GM23338 (cell line): ENCODE results near the gene TNFSF13B. TPM values are rescaled to one million over a fixed set of nuclear protein-coding genes. Genes with fewer than 3 reads are reported as not detected.
A peak's percentile ranks its signal among the peaks of the same experiment; 100 is the strongest.

Experiments
- ATAC-seq: fragments of 200-7000 bp; cut with Tn5 transposase; 3 replicates; pipeline ENCODE4 v1.9.1; 2020
- DNase-seq: peaks from one replicate; pipeline ENCODE4 v3.0.0-alpha.2; 2015; ENCODE audit warnings: low spot score
- H2AFZ ChIP-seq: fragments of 200-600 bp; sonication (generic); 2 replicates; pipeline ENCODE4 v1.8.0; 2016; ENCODE audit warnings: antibody characterized with exemption, mild to moderate bottlenecking, moderate library complexity
- H3F3A ChIP-seq: fragments of 200-600 bp; sonication (generic); replicated peaks from 2 replicates; pipeline ENCODE4 v1.8.0; 2017; ENCODE audit warnings: antibody characterized with exemption, mixed run types, low read depth
- H3K27ac ChIP-seq: fragments of 200-600 bp; sonication (generic); 2 replicates; pipeline ENCODE4 v1.6.1; 2016; ENCODE audit warnings: low read depth
- H3K27me3 ChIP-seq: fragments of 200-600 bp; sonication (generic); 2 replicates; pipeline ENCODE4 v1.8.0; 2016; ENCODE audit warnings: mild to moderate bottlenecking, mixed run types, moderate library complexity; ENCODE audit not compliant: insufficient read depth
- H3K36me3 ChIP-seq: fragments of 200-600 bp; sonication (generic); 2 replicates; pipeline ENCODE4 v1.8.0; 2016; ENCODE audit warnings: mild to moderate bottlenecking; ENCODE audit not compliant: insufficient read depth
- H3K4me1 ChIP-seq: fragments of 200-600 bp; sonication (generic); 2 replicates; pipeline ENCODE4 v1.8.0; 2016; ENCODE audit warnings: mild to moderate bottlenecking, moderate library complexity; ENCODE audit not compliant: insufficient read depth
- H3K4me2 ChIP-seq: fragments of 200-600 bp; sonication (generic); 2 replicates; pipeline ENCODE4 v1.7.1; 2017; ENCODE audit warnings: mixed run types
- H3K4me3 ChIP-seq: fragments of 200-600 bp; sonication (generic); 2 replicates; pipeline ENCODE4 v1.6.1; 2016; ENCODE audit warnings: mixed run types
- H3K79me2 ChIP-seq: fragments of 200-600 bp; sonication (generic); replicated peaks from 2 replicates; pipeline ENCODE4 v1.8.0; 2017; ENCODE audit warnings: mild to moderate bottlenecking; ENCODE audit not compliant: insufficient read depth
- H3K9me2 ChIP-seq: fragments of 200-600 bp; sonication (generic); 2 replicates; pipeline ENCODE4 v1.8.0; 2017; ENCODE audit not compliant: insufficient read depth
- H4K20me1 ChIP-seq: fragments of 200-600 bp; sonication (generic); replicated peaks from 2 replicates; pipeline ENCODE4 v1.8.0; 2017; ENCODE audit warnings: mild to moderate bottlenecking; ENCODE audit not compliant: insufficient read depth
- H3K27ac Mint-ChIP-seq: 2 replicates; pipeline ENCODE4 v1.8.0; 2020; ENCODE audit warnings: inconsistent platforms, mild to moderate bottlenecking, moderate library complexity, mixed read lengths
- H3K27me3 Mint-ChIP-seq: 3 replicates; pipeline ENCODE4 v1.8.0; 2022; ENCODE audit warnings: low read depth, mild to moderate bottlenecking, moderate library complexity, mixed read lengths, inconsistent platforms; ENCODE audit not compliant: insufficient read depth, poor library complexity
- H3K36me3 Mint-ChIP-seq: 3 replicates; pipeline ENCODE4 v1.8.0; 2021; ENCODE audit warnings: low read depth, mild to moderate bottlenecking, inconsistent platforms, moderate library complexity, mixed read lengths
- H3K4me1 Mint-ChIP-seq: 3 replicates; pipeline ENCODE4 v1.8.0; 2020; ENCODE audit warnings: mild to moderate bottlenecking, inconsistent platforms, mixed read lengths
- H3K4me3 Mint-ChIP-seq: 3 replicates; pipeline ENCODE4 v1.8.0; 2021; ENCODE audit warnings: moderate library complexity, mild to moderate bottlenecking, inconsistent platforms, mixed read lengths
- H3K9me3 Mint-ChIP-seq: 3 replicates; pipeline ENCODE4 v1.8.0; 2020; ENCODE audit warnings: moderate library complexity, mild to moderate bottlenecking, inconsistent platforms, mixed read lengths
- EZH2phosphoT487 ChIP-seq: fragments of 200-600 bp; sonication (generic); IDR thresholded peaks from one replicate; pipeline ENCODE4 v1.8.1; 2018; ENCODE audit warnings: antibody characterized with exemption; ENCODE audit not compliant: unreplicated experiment
- NANOG ChIP-seq: IDR thresholded peaks from 2 replicates; pipeline ENCODE4 v1.6.1; 2016; ENCODE audit warnings: antibody characterized with exemption, borderline replicate concordance
- POLR2AphosphoS5 ChIP-seq: IDR thresholded peaks from 2 replicates; pipeline ENCODE4 v1.6.1; 2016; ENCODE audit warnings: antibody characterized with exemption, low read depth
- STAT1 ChIP-seq: IDR thresholded peaks from one replicate; pipeline ENCODE4 v1.6.1; 2016; ENCODE audit warnings: antibody characterized with exemption; ENCODE audit not compliant: unreplicated experiment
- ZNF331 ChIP-seq: fragments of 250-450 bp; sonication (Bioruptor Pico); IDR thresholded peaks from 2 replicates; pipeline ENCODE4 v1.5.0; 2020; ENCODE audit warnings: low read depth, mild to moderate bottlenecking, moderate library complexity
- polyA plus RNA-seq: library from polyadenylated mRNA; unstranded; fragments of >200 nt; fragmentation: Nextera tagmentation; extraction: Ambion mirVana; gene quantifications from 2 replicates; pipeline ENCODE4 v1.2.1, GENCODE V29; 2016
- total RNA-seq: library from RNA; depleted of rRNA; stranded (reverse); fragments of >200 nt; shearing (Covaris generic); gene quantifications from 2 replicates; pipeline ENCODE4 v1.2.3, GENCODE V29; 2014
- TF ChIP-seq, protein P1 (sequence below), 2 experiments: fragments of 200-600 bp in 1 of 2; sonication (generic) in 1 of 2; conservative IDR thresholded peaks; 2 replicates each; pipeline versions ENCODE4 v1.5.1 to v1.6.1; 2016 to 2017; ENCODE audit warnings: antibody characterized with exemption in 2 of 2, low read depth in 2 of 2, mild to moderate bottlenecking in 2 of 2, moderate library complexity in 1 of 2
- TF ChIP-seq, protein P2 (sequence below): fragments of 250-450 bp; sonication (Bioruptor Pico); IDR thresholded peaks from 2 replicates; pipeline ENCODE4 v1.5.0; 2020; ENCODE audit warnings: mild to moderate bottlenecking, moderate library complexity

Gene TNFSF13B
- total and polyA plus RNA-seq, 2 experiments from 2014 or later: 0.10 to 0.55 TPM

DNA sequence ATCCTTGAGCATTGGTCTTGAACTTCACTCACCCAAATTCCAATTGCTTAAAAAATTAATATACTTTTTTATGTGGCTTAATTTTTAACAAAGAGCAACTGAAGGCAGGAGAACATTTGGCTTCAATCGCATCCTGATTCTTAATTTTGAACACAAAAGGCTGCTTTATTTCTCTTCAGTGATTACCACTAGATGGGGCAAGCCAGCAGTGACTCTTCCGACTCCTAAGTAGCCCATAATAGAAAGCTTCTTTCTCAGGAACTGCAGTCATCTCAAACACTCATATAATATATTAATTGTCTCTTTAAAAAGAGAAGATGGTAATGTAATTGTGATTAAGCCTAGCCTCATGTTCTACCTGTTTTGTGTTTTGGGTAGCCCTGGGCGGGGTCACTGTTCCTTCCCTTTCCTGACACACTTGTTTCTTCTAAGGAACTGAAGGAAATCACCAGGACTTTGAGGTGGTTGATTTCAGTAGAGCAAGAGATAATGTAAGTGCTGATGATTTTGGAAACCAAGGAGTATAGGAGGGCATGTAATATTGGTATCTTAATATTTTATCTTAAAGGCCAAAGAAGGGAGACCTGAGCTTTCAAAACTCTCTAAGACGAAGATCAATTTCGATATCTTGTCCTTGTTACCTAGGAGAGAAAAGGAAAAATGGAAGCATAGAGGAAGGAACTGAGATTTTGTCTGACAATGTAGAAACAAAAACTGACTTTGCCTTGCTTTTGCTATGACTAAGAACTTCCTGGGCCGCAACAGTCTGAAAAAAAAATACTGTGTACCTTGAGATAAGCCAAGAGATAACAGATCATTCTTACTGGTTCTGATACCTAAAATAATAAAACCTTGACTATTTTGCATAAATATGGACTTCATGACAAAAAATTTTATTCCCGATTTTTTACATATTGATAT is 73.1 kb downstream of the TNFSF13B start:
- Histone ChIP-seq H3K27ac (no peak overlapping the region), H3K4me2 (no peak overlapping the region), H3K27me3 (no peaks in the 10 kb centered on the region), H2AFZ (no peak overlapping the region), H4K20me1 (no peaks in the 10 kb centered on the region), H3K4me3 (no peak overlapping the region), H3K79me2 (no peaks in the 10 kb centered on the region), H3K4me1 (no peaks in the 10 kb centered on the region), H3K36me3 (no peaks in the 10 kb centered on the region), H3K9me2 (no peaks in the 10 kb centered on the region), H3F3A (no peaks in the 10 kb centered on the region)
- TF ChIP-seq STAT1 (no peak), EZH2phosphoT487 (no peak), ZNF331 (CRISPR knock-in tag) (no peak)
- TF ChIP-seq, protein P1, sequence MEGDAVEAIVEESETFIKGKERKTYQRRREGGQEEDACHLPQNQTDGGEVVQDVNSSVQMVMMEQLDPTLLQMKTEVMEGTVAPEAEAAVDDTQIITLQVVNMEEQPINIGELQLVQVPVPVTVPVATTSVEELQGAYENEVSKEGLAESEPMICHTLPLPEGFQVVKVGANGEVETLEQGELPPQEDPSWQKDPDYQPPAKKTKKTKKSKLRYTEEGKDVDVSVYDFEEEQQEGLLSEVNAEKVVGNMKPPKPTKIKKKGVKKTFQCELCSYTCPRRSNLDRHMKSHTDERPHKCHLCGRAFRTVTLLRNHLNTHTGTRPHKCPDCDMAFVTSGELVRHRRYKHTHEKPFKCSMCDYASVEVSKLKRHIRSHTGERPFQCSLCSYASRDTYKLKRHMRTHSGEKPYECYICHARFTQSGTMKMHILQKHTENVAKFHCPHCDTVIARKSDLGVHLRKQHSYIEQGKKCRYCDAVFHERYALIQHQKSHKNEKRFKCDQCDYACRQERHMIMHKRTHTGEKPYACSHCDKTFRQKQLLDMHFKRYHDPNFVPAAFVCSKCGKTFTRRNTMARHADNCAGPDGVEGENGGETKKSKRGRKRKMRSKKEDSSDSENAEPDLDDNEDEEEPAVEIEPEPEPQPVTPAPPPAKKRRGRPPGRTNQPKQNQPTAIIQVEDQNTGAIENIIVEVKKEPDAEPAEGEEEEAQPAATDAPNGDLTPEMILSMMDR (conservative IDR thresholded peaks at IDR 0.05; ENCODE audit: low read depth in 2 of 2): peak; percentile 72 to 80
- Mint-ChIP-seq H3K9me3 (no peaks in the 10 kb centered on the region), H3K4me3 (no peak overlapping the region), H3K4me1 (peaks cover 3% of the 10 kb centered on the region; the same call in 2 of the 3 replicates), H3K27ac (no peak overlapping the region), H3K27me3 (peaks cover 1% of the 10 kb centered on the region), H3K36me3 (no peaks in the 10 kb centered on the region)
- ATAC-seq: peak; percentile 60
- DNase-seq: peak; percentile 65

DNA sequence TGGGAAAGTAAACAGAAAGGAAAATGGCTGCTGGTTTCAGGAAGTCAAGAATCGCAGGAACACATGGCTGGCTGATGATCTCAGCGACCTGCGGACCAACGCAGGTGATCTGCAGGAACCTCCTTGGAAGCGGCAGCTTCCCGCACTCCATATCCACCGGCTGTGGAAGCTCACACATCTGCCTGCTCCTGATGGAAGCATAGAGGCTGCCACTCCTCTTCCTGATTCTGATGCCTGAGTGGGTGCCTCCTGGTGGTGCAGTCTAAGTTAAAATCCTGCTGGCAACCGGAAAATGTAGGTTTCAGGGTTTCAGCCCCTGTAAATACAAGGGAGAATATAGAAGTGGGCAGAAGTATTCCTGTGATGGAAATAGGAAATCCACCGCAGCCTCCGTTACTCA is 75.5 kb downstream of the TNFSF13B start:
- H3K36me3 Mint-ChIP-seq: no peaks in the 10 kb centered on the region
- H3K27me3 Mint-ChIP-seq: peaks cover 3% of the 10 kb centered on the region
- Histone ChIP-seq H3K4me3 (no peak overlapping the region), H3K4me2 (no peak overlapping the region), H3K27me3 (no peaks in the 10 kb centered on the region), H4K20me1 (no peaks in the 10 kb centered on the region), H3K4me1 (no peaks in the 10 kb centered on the region), H3F3A (no peaks in the 10 kb centered on the region), H3K79me2 (no peaks in the 10 kb centered on the region), H2AFZ (peak overlapping the region; percentile 64; the same call in 1 of the 2 replicates), H3K27ac (no peak overlapping the region), H3K9me2 (no peaks in the 10 kb centered on the region), H3K36me3 (no peaks in the 10 kb centered on the region)
- DNase-seq (peak; percentile 29), ATAC-seq (peak; percentile 73)
- no peak overlapping the region for H3K4me3 Mint-ChIP-seq
- peaks cover 8% of the 10 kb centered on the region for H3K4me1 Mint-ChIP-seq
- H3K9me3 Mint-ChIP-seq: no peaks in the 10 kb centered on the region
- no peak overlapping the region for H3K27ac Mint-ChIP-seq
- TF ChIP-seq, protein P1 (conservative IDR thresholded peaks at IDR 0.05; ENCODE audit: low read depth in 2 of 2): peak in 1 of 2 experiments; percentile 38; a peak in 2 of 4 replicates
- TF ChIP-seq NANOG: no peak
- TF ChIP-seq, protein P2, sequence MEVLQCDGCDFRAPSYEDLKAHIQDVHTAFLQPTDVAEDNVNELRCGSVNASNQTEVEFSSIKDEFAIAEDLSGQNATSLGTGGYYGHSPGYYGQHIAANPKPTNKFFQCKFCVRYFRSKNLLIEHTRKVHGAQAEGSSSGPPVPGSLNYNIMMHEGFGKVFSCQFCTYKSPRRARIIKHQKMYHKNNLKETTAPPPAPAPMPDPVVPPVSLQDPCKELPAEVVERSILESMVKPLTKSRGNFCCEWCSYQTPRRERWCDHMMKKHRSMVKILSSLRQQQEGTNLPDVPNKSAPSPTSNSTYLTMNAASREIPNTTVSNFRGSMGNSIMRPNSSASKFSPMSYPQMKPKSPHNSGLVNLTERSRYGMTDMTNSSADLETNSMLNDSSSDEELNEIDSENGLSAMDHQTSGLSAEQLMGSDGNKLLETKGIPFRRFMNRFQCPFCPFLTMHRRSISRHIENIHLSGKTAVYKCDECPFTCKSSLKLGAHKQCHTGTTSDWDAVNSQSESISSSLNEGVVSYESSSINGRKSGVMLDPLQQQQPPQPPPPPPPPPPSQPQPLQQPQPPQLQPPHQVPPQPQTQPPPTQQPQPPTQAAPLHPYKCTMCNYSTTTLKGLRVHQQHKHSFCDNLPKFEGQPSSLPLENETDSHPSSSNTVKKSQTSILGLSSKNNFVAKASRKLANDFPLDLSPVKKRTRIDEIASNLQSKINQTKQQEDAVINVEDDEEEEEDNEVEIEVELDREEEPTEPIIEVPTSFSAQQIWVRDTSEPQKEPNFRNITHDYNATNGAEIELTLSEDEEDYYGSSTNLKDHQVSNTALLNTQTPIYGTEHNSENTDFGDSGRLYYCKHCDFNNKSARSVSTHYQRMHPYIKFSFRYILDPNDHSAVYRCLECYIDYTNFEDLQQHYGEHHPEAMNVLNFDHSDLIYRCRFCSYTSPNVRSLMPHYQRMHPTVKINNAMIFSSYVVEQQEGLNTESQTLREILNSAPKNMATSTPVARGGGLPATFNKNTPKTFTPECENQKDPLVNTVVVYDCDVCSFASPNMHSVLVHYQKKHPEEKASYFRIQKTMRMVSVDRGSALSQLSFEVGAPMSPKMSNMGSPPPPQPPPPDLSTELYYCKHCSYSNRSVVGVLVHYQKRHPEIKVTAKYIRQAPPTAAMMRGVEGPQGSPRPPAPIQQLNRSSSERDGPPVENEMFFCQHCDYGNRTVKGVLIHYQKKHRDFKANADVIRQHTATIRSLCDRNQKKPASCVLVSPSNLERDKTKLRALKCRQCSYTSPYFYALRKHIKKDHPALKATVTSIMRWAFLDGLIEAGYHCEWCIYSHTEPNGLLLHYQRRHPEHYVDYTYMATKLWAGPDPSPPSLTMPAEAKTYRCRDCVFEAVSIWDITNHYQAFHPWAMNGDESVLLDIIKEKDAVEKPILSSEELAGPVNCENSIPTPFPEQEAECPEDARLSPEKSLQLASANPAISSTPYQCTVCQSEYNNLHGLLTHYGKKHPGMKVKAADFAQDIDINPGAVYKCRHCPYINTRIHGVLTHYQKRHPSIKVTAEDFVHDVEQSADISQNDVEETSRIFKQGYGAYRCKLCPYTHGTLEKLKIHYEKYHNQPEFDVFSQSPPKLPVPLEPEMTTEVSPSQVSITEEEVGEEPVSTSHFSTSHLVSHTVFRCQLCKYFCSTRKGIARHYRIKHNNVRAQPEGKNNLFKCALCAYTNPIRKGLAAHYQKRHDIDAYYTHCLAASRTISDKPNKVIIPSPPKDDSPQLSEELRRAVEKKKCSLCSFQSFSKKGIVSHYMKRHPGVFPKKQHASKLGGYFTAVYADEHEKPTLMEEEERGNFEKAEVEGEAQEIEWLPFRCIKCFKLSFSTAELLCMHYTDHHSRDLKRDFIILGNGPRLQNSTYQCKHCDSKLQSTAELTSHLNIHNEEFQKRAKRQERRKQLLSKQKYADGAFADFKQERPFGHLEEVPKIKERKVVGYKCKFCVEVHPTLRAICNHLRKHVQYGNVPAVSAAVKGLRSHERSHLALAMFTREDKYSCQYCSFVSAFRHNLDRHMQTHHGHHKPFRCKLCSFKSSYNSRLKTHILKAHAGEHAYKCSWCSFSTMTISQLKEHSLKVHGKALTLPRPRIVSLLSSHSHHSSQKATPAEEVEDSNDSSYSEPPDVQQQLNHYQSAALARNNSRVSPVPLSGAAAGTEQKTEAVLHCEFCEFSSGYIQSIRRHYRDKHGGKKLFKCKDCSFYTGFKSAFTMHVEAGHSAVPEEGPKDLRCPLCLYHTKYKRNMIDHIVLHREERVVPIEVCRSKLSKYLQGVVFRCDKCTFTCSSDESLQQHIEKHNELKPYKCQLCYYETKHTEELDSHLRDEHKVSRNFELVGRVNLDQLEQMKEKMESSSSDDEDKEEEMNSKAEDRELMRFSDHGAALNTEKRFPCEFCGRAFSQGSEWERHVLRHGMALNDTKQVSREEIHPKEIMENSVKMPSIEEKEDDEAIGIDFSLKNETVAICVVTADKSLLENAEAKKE (CRISPR knock-in tag): no peak
- TF ChIP-seq POLR2AphosphoS5: no peak
